Activated T-helper 1 cell treated with Interleukin-2 at 50 U/mL for 16 hours (primary cell): ENCODE measurements around the gene RASA4B.
"Not testable (repeated sequence)": the region's sequence is repeated elsewhere in the genome, so short reads cannot be mapped to it uniquely, and the experiment has no call there.

Experiments
- DNase-seq: peaks from one replicate; pipeline ENCODE4 v3.0.0-alpha.2; 2020; ENCODE audit warnings: low read depth

Gene RASA4B

DNA sequence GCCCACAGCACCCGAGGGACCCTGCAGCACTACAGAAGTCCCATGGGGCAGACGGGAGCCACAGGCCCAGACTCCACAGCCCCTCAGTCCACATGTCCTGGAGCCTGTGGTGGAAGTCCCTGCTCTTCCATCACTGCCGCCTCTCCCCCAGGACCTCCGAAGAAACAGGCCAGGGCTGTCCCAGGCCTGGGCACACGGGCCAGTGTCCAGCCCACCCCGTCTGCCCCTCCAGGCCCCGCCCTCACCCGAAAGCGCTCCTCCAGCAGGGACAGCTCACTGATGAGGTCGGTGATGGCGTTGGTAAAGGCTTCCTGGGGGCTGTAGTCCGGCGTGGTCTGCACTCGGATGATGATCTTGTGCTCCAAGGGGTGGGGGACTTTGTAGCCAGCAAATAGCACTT, 43.5 kb downstream of the RASA4B start:
- not testable (repeated sequence) for DNase-seq

DNA sequence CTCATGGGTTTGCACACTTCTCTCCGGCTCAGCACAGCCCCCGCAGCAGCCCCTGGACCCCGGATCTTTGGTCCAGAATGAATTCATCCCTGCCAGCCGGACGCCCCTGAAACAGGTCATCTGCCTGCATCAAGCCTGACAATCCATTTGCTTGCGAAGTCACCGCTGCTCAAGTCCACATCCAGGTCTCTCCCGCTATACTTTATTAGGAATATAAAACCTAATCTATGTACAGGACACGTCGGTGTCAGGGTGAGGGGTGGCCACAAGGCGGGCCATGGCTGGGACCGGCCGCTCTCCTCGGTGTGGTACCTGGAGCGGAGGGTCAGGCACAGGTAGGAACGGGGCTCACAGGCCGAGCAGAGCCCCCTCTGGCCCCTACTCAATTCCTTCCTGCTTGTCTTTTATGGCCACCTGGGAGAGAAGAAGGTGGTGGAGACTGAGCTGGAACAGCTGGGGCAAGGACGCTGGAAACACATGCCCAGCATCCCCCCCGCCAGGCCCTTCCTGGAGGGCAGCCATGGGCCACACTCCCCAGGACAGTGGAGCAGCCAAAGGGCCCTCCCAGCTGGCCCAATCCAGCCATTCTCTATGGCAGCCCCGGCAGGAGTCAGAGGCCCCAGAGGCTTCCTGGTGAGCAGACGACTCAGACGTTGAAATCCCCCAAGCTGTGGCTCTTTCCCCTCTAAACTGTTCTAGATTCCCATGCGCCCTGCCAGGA, 44.1 kb downstream of the RASA4B start:
- no peak for DNase-seq

DNA sequence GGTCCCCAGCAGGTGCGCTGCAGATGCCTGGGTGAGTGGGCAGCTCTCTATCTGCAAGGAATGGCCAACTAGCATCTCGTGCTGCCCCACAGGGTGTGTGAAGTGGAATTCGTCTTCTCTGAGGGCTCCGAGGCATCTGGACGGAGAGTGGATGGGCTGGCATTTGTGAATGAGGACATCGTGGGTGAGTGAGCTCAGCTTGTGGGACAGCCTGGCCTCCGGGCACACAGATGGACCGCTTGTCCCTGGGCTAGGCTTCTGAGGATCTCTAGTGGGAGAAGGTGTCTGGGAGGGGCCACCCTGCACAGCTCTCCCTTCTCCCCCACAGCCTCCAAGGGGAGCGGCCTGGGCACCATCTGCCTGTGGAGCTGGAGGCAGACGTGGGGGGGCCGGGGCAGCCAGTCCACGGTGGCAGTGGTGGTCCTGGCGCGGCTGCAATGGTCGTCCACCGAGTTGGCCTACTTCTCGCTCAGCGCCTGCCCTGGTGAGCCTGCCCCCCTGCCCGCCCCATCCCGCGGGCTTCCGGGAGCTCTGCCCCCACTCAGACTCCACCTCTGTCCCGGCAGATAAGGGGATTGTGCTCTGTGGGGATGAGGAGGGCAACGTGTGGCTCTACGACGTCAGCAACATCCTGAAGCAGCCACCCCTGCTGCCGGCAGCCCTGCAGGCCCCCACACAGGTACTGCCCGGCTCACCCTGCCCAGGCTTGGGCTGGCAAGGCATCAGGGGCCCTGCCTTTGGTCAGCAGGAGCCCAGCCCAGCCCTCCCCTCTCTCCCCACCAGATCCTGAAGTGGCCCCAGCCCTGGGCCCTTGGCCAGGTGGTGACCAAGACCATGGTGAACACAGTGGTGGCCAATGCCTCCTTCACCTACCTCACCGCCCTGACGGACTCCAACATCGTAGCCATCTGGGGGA, 45.2 kb downstream of the RASA4B start:
- no peak for DNase-seq

DNA sequence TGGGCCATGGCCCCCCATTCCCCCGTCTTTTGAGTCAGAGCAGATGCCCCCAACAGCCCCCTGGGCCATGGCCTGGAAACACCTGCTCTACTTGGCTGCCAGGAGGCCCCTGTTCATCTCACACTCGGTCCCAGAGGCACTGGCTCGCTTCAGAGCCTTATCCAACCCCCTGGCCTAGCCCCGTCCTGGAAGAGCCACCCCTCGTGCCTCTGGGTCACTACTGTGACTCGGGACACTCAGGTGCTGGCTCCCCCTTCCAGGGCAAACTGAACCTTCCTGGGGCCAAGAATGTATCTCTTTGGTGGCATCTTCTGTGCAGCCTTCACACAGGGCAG, 45.8 kb downstream of the RASA4B start:
- no peak for DNase-seq

DNA sequence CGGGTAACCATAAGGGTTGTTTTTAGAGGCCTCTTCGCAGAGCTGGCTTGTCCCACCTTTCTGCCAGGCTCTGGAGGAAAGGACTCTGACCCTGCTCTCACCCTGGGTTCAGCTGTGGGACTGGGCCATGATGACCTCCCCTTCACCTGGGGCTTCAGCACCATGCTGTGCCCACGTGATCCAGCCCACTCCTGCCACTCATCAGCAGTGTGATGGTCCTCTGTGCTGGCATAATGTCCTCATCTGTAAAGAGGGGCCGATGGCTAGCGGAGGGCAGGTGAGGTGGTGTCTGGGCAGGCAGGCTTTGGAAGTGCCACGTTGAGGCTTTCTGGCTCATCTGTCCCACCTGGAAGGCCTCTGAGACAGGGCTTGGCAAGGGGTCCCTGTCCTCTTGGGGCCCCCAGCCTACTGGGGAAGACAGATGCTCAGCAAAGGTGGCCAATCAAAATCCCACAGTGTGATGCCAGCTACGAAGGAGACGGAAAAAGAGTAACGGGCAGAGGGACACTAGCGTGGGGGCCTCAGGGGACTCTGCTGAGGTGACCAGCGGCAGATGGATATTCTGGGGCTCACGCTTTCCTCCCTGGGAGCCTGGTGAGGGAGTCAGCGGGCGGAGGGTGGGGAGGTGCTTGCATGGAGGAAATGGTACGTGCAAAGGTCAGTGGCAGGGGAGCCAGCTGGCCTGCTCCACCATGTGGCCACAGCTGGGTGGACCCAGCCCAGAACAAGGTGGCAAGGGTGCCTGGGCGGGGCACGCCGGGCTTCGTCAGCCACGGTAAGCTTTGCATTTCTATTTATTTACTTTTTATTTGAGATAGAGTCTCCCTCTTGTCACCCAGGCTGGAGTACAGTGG, 47.4 kb downstream of the RASA4B start:
- no peak for DNase-seq

DNA sequence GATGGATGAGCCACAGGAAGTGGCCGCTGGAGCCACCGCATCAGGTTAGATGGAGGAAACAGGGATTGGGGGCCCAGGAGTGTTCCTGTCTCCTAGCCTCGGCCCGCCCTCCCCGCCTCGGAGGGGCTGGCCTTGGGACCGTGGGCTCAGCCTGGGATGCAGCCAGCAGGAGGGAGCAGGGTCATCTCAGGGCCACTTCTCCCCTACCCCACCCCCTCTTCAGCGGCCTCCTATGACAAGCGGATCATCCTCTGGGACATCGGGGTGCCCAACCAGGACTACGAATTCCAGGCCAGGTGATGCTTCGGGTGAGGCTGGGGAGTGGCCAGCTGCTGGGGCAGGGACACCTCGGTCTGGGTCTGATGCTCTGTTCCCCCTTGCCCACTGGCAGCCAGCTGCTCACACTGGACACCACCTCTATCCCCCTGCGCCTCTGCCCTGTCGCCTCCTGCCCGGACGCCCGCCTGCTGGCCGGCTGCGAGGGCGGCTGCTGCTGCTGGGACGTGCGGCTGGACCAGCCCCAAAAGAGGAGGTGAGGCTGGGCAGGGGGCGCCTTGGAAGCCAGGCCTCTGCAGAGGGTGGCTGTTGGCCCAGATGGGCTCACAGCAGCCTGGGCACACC, 48.1 kb downstream of the RASA4B start:
- no peak for DNase-seq

DNA sequence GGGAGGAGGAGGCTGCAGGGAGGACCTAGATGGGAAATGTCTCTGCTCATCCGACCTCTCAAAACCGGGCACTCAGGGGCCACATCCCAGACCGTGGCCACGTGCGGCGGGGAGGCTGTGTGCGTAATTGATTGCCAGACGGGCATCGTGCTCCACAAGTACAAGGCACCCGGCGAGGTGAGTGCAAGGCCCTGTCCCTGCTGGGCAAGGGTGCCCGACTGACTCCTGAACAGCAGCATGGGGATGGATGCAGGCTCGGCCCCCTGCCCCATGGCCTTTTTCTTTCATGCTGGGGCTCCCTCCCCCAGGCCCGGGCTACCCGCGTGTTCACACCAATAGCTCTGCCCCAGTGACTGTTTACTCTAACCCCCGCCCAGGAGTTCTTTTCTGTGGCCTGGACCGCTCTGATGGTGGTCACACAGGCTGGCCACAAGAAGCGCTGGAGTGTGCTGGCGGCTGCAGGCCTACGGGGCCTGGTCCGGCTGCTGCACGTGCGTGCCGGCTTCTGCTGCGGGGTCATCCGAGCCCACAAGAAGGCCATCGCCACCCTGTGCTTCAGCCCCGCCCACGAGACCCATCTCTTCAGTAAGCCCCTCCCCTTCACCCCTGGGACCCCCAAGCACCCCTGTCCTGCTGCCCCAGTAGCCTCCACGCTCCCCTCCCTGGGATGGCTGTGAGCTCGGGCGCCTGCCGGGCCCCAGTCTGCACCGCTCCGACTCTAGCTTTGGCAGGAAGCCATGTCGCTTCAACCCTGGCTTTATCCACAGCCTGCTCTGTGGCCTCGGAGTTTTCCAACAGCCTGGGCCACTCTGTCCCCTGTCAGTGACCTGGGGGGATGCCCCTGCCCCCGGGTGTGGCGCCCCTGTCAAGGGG, 48.9 kb downstream of the RASA4B start:
- DNase-seq, result no peak

DNA sequence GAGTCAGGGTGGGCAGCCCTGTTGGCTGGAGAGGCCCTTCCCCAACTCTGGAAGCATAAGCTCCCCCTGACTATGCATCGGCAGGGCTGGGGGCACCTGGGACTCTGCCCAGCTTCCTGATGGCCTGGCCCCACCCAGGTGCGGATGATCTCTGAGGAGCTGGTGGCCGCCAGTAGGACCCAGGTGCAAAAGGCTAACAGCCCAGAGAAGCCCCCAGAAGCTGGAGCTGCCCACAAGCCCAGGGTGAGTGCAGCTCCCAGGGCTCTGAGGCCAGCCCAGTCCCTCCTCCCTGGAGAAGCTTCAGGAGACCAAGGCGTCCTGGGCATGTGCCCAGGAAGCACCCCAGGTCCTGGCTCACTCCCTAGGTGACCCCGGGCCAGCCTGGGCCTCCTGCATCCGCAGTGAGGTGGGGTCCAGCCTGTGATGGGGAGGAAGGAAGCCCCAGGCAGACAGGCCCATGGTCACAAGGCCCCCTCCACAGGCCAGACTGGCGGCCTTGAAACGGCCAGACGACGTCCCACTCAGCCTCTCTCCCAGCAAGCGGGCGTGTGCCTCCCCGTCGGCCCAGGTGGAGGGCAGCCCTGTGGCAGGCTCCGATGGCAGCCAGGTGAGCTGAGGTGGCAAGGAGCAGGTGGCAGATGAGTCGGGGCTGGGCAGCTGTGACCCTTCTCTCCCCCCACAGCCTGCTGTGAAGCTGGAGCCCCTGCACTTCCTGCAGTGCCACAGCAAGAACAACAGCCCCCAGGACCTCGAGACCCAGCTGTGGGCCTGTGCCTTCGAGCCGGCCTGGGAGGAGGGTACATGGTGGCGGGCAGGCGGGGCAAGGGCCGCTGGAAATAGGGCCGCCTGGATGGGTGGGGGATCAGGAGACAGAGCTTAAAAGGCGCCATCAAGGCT, 49.7 kb downstream of the RASA4B start:
- DNase-seq, result no peak

DNA sequence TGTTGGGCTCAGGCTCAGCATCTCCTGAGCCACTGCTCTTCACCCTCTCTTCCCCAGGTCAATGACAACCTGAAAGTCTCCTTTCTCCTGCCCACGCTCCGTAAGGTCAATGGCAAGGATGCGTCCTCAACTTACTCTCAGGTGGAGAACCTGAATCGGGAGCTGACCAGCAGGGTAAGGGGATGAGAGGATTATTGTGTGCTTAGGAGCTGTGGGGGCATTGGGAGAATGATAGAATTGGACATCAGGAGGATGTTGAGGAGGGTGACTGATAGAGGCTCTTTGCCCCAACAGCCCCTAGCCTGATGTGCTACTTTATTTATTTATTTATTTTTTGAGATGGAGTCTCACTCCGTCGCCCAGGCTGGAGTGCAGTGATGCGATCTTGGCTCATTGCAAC, 51.5 kb downstream of the RASA4B start:
- DNase-seq, result no peak

DNA sequence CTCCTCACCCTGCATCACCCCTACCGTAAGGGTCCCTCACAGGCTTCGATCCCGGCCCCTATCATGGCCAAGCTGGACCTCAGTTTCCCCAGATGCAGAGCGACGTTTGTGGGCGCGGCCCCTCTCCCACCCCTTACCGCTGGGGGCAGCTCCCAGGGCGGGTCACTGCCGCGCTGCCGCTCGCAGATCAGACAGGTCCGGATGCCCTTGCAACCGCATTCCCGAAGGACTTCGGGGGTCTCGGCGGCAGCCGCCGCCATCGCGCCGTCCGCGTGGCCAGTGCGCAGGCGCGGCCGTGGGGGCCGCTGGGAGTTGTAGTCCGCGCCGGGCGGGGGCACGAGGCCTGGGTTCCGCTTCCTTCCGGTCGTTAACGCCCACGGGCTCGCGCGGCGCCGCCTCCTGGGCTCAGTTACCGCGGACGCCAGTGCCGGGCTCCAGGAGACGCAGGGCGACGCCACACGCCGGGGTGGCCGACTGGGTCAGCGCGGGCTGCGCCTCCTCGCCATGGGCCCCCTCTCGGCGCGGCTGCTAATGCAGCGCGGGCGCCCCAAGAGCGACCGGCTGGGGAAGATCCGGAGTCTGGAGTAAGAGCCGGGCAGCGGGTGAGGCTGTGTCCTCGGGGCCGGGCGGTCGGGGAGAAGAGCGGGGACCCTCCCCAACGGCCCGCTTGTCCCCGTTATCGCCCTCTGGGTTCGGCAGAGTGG, 52.8 kb downstream of the RASA4B start, which contains the start of the genes ALKBH4 and LRWD1:
ALKBH4 (minus strand) TSS at position 287 of the 704 bp plus-strand sequence; CDS start at position 260, 27 bp downstream.
LRWD1 (plus strand) TSS at position 408 of the 704 bp plus-strand sequence; CDS start at position 505, 97 bp downstream.
- DNase-seq, result peak; percentile 94

DNA sequence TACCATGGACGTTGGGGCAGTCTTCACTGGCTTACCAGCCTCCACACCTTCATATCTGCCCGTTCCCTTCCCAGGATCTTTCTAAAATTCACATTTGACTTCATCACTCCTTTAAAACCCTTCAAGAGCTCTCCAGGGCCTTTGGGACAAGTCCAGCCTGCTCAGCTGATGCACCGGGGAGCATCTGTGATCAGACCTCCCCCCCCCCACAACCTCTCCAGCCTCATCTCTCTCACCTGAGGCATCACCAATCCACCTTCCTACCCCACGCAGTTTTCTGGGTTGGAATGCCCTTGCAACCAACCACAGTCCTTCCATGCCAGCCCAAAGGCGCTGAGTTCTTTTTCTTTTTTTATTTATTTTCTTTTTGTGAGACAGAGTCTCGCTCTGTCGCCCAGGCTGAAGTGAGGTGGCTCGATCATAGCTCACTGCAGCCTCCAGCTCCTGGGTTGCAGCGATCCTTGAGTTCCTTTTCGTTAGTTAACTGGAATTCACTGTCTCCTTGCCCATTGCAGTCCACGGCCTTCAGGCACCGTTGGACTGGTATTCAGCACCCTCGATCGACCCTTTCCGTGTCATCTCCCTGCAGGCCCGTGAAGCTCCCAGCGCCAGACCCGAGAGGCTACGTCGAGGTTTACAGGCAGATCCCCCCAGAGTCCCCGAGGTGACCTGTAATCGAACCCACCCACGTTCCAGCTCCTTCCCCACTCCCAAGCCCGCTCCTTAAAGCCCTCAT, 53.6 kb downstream of the RASA4B start:
- DNase-seq, result no peak

DNA sequence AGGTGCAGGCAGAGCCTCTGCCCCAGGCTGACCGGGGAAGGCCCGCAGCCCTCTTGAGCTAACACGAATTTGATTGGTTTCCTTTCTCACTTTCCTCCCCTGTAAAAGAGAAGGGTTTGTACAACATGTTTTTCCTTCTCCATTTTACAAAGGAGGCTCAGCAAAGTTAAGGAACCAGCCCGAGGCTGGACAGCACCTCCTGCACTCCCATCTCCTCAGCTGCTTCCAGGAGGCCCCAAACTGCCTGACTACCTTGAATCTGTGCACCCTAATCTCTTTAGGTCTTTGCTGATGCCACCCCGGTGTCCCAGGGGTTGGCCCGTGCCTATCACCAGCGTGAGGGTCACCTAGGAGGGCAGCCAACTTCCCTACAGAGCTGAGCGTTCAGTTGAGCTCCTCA, 57.1 kb downstream of the RASA4B start:
- DNase-seq, result no peak

DNA sequence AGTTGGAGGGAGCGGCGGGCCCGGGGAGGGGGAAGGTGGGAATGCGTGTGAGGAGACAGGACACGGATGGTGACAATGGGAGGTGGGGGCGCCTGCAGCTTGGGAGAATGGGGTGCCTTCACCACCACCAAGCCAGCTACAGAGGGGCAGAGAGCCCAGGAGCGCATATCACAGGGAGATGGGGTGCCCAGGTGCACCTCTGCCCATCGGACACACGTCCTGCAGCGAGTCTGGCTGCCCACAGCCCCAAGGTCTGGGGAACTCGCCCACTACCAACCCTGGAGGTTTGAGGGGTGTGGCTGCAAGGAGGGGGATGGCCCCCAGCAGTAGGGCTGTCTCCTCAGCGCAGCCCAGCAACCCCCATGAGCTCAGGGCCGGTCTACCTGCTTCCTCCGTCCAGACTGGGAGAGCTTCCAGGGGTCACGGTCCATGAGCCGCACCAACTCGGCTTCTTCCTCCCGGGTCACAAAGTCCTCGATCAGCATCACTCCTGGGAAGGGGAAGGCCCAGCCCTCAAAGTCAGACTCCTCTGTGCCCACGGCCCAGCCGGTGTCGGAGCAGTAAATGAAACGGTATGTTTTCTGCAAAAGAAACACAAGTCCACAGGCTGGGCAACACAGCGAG, 58.2 kb downstream of the RASA4B start:
- DNase-seq, result no peak

DNA sequence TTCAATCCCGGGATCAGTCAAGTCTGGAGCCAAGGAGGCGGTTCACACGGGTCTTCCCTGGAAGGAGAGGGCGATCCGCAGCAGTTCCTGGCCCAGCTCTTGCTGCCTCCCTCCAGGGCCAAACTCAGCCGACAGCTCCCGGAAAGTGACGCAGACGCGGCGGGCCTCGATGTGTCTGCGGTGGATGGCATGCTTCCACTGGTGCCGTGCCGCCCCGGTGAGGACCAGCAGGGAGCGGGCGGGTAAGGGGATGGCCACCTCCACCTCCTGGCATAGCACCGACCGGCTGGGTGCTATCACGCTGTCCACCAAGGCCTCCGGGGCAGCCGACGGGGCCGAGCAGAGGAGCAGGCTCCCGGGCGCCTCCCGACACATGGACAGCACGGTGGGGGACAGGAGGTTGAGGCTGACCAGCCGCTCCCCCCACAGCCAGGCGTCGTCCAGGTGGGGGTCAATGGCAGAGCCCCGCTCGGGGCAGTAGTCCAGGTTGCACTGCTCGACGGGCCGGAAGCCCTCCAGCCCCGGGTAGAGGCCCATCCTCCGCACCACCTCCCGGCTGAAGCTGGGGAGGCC, 60.1 kb downstream of the RASA4B start:
- no peak for DNase-seq

DNA sequence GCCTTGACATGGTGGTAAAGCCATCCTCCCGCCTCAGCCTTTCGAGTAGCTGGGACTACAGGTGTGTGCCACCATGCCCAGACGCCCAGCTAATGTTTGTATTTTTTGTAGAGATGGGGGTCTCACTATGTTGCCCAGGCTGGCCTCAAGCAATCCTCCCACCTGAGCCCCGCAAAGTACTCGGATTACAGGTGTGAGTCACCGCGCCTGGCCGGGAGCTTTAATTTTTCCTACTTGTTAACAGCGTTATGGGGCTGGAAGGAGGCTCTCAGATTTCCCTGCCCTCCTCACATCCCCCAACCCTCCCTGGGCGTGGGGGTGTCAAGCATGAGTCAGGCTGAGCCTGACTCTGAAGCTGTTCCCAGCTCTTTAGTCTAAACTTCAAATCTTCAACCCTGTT, 61.2 kb downstream of the RASA4B start:
- DNase-seq, result no peak

DNA sequence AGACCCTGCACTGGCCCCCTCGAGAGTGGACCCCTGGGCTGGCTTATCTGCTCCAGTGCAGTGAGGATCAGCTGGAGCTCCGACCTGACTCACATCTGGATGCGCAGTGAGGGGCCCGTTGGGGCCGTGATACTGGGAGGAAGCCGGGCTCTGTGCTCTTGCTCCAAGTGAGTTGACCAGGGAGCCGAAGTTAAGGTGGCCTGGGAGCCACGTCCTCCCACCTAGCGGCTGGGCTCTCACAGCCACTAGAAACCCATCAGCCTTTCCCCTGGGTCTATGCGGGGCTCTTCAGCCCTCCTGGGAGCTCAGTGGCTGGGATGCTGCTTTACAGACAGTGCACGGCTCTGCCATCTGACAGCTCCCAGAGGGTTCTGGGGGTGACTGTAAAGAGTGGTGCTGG, 62.0 kb downstream of the RASA4B start:
- no peak for DNase-seq

DNA sequence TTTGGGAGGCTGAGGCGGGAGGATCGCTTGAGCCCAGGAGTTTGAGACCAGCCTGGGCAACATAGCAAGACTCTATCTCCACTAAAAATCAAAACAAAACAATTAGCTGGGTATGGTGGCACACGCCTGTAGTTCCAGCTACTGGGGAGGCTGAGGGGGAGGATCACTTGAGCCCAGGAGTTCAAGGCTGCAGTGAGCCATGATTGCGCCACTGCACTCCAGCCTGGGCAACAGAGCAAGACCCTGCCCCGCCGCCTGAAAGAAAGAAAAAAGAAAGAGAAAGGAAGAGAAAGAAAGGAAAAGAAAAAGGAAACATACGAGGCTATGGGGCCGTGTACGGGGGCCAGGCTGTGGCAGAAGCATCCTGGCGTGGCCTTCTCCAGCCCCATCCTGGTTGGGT, 62.6 kb downstream of the RASA4B start:
- not testable (repeated sequence) for DNase-seq

DNA sequence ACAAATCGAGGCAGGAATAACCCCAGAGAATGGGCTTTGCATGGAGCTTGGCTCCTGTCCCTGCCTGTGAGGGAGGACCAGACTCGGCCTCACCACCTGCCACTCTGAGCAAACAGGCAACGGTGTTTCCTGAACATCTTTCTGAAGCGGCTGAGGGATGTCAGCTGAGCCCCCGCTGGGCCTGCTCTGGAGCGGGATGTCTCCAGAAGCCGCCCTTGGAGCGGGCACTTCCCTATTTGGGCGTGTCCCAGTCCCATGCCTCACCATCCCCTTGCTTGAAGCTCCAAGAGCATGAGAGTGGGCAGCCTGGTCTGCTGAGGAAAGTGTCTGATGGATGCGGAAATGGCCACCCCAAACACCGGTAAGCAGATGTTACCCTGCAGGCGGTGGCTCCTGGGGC, 63.1 kb downstream of the RASA4B start:
- no peak for DNase-seq
